GM12878 (cell line): ENCODE measurements around the gene STRA8. TPM values are rescaled to one million over a fixed set of nuclear protein-coding genes. Genes with fewer than 3 reads are reported as not detected.

Source experiments
- ATAC-seq: fragments of 200-7000 bp; cut with Tn5 transposase; 3 replicates; pipeline ENCODE4 v1.9.1; 2020; ENCODE audit warnings: mild to moderate bottlenecking, moderate library complexity
- BruUV-seq: library from RNA; stranded (reverse); fragments of 400-500 nt; replicated peaks from 2 replicates; lab custom pipeline; 2021; lab: Mats Ljungman, UMichigan
- CTCF ChIA-PET: fragments of 300-600 bp; sonication (Branson Sonifier 250); formaldehyde crosslinking; extraction: SDS; loops from one replicate; lab custom pipeline; 2021; ENCODE audit warnings: inconsistent platforms; lab: Yijun Ruan, JAX
- POLR2A ChIA-PET: fragments of 350-600 bp; formaldehyde crosslinking; extraction: SDS; loops from one replicate; lab custom pipeline; 2021; ENCODE audit warnings: inconsistent platforms; lab: Charles Lee
- RAD21 ChIA-PET: fragments of 300-600 bp; sonication (Branson Sonifier 250); formaldehyde crosslinking; loops from one replicate; lab custom pipeline; 2023; ENCODE audit warnings: antibody characterized with exemption; ENCODE audit not compliant: unreplicated experiment; lab: Charles Lee
- SMC1A ChIA-PET: fragments of 300-600 bp; sonication (Branson Sonifier 250); formaldehyde crosslinking; loops from one replicate; lab custom pipeline; 2023; ENCODE audit not compliant: unreplicated experiment, uncharacterized antibody; lab: Charles Lee
- DNase-seq: peaks from one replicate; pipeline ENCODE4 v3.0.0-alpha.2; 2011; ENCODE audit warnings: low read depth, low spot score
- FAIRE-seq: peaks from 3 replicates; lab custom pipeline; 2011; peaks lifted over from hg19 to GRCh38; lab: Jason Lieb, UNC
- H2AFZ ChIP-seq: 2 replicates; pipeline ENCODE4 v1.6.0; 2011; ENCODE audit warnings: low read depth, low read length, control low read depth; ENCODE audit not compliant: control insufficient read depth
- H3K27ac ChIP-seq: 2 replicates; pipeline ENCODE4 v1.5.1; 2011; ENCODE audit warnings: control low read depth; ENCODE audit not compliant: control insufficient read depth, insufficient read depth
- H3K27me3 ChIP-seq, 2 experiments: replicated peaks in 1 of 2; 2 replicates each; pipeline versions ENCODE4 v1.6.0 to v1.6.1; 2011; ENCODE audit warnings: low read length in 1 of 2; ENCODE audit not compliant: control insufficient read depth in 2 of 2, insufficient read depth in 2 of 2
- H3K36me3 ChIP-seq, 2 experiments: 2 replicates each; pipeline ENCODE4 v1.5.1; 2011; ENCODE audit warnings: low read length in 1 of 2; ENCODE audit not compliant: control insufficient read depth in 2 of 2, insufficient read depth in 2 of 2
- H3K4me1 ChIP-seq: 2 replicates; pipeline ENCODE4 v1.6.1; 2011; ENCODE audit warnings: mild to moderate bottlenecking, low read length, moderate library complexity, mixed read lengths; ENCODE audit not compliant: control insufficient read depth, insufficient read depth
- H3K4me2 ChIP-seq: 2 replicates; pipeline ENCODE4 v1.6.0; 2011; ENCODE audit warnings: control low read depth; ENCODE audit not compliant: control insufficient read depth, insufficient read depth
- H3K4me3 ChIP-seq: fragments of 200-600 bp; sonication (generic); 2 replicates; pipeline ENCODE4 v1.5.1; 2016
- H3K79me2 ChIP-seq: 2 replicates; pipeline ENCODE4 v1.6.0; 2011; ENCODE audit warnings: low read length; ENCODE audit not compliant: control insufficient read depth, insufficient read depth
- H3K9ac ChIP-seq: 2 replicates; pipeline ENCODE4 v1.8.0; 2011; ENCODE audit warnings: low read length, control low read depth, mixed read lengths; ENCODE audit not compliant: control insufficient read depth, insufficient read depth
- H3K9me3 ChIP-seq: replicated peaks from 3 replicates; pipeline ENCODE4 v1.5.1; 2011; ENCODE audit warnings: mild to moderate bottlenecking, low read length; ENCODE audit not compliant: control insufficient read depth, insufficient read depth
- H4K20me1 ChIP-seq: 2 replicates; pipeline ENCODE4 v1.6.0; 2011; ENCODE audit not compliant: control insufficient read depth, insufficient read depth
- BHLHE40 ChIP-seq, 2 experiments: fragments of 450-650 bp in 1 of 2; IDR thresholded peaks; 2 replicates each; pipeline ENCODE4 v1.6.1; 2011 to 2017; ENCODE audit warnings: low read depth in 2 of 2, borderline replicate concordance in 1 of 2, improper control_type of control experiment in 1 of 2, low read length in 1 of 2, mild to moderate bottlenecking in 1 of 2
- CEBPB ChIP-seq, 2 experiments: fragments of 150-350 bp in 1 of 2; IDR thresholded peaks; 2 replicates each; pipeline ENCODE4 v1.6.1; 2012 to 2014; ENCODE audit warnings: low read depth in 2 of 2, low read length in 2 of 2, borderline replicate concordance in 1 of 2, inconsistent platforms in 1 of 2
- CREM ChIP-seq: IDR thresholded peaks from 2 replicates; pipeline ENCODE4 v1.6.1; 2014; ENCODE audit warnings: antibody characterized with exemption, low read depth
- EP300 ChIP-seq, 2 experiments: fragments of 150-350 bp in 1 of 2; IDR thresholded peaks; 2 replicates each; pipeline ENCODE4 v1.6.1; 2011 to 2012; ENCODE audit warnings: low read depth in 2 of 2, low read length in 2 of 2, borderline replicate concordance in 1 of 2, improper control_type of control experiment in 1 of 2, inconsistent platforms in 1 of 2; ENCODE audit not compliant: control insufficient read depth in 1 of 2
- MEF2B ChIP-seq: fragments of 450-650 bp; IDR thresholded peaks from 2 replicates; pipeline ENCODE4 v1.6.1; 2018; ENCODE audit warnings: mild to moderate bottlenecking, moderate library complexity; ENCODE audit not compliant: partially characterized antibody, poor library complexity, severe bottlenecking
- MXI1 ChIP-seq: fragments of 150-350 bp; IDR thresholded peaks from 2 replicates; pipeline ENCODE4 v1.6.1; 2011; ENCODE audit warnings: low read depth, mild to moderate bottlenecking, inconsistent platforms, low read length, improper control_type of control experiment
- NFYB ChIP-seq: IDR thresholded peaks from 2 replicates; pipeline ENCODE4 v1.6.1; 2011; ENCODE audit warnings: low read depth, mild to moderate bottlenecking, low read length, improper control_type of control experiment, moderate library complexity; ENCODE audit not compliant: insufficient read depth
- RAD51 ChIP-seq: fragments of 450-650 bp; IDR thresholded peaks from 2 replicates; pipeline ENCODE4 v1.6.1; 2016; ENCODE audit warnings: moderate library complexity, mild to moderate bottlenecking, inconsistent platforms
- RUNX3 ChIP-seq: IDR thresholded peaks from 2 replicates; pipeline ENCODE4 v1.6.1; 2012; ENCODE audit warnings: low read length, inconsistent platforms
- TCF3 ChIP-seq: IDR thresholded peaks from 2 replicates; pipeline ENCODE4 v1.6.1; 2012; ENCODE audit warnings: low read depth, mild to moderate bottlenecking, low read length, borderline replicate concordance; ENCODE audit not compliant: insufficient read depth
- WGBS: methylation state at CpG from one replicate; pipeline ENCODE4 v1.1.6; 2016; ENCODE audit warnings: low lambda C conversion rate; ENCODE audit not compliant: insufficient replicate concordance, insufficient coverage; ENCODE audit errors: missing lambda C conversion rate; 5-methylcytosine and 5-hydroxymethylcytosine counted together
- in situ Hi-C: fragments of 300-500 bp; cut with MboI; formaldehyde crosslinking; loops from 9 replicates; pipeline ENCODE4 v1.14.3; 2018; ENCODE audit warnings: mixed read lengths
- intact Hi-C: fragments of 100-400 bp; cut with micrococcal nuclease; formaldehyde crosslinking; loops from one replicate; pipeline ENCODE4 v1.14.2; 2022; ENCODE audit not compliant: unreplicated experiment
- polyA plus RNA-seq, 11 experiments: library from polyadenylated mRNA; depleted of rRNA in 4 of 11; unstranded in 6 of 11; stranded (reverse) in 5 of 11; fragments of >200 nt; fragmentation: Nextera tagmentation in 4 of 11; fragmentation: Illumina TruSeq in 1 of 11; extraction: Ambion mirVana in 4 of 11; extraction: Trizol in 1 of 11; gene quantifications; 1 replicate in 1 of 11; 2 replicates in 10 of 11; pipeline versions ENCODE4 v1.2.1 to v1.2.3, GENCODE V29; 2011 to 2016; ENCODE audit warnings: inconsistent platforms in 2 of 11, missing spikeins in 2 of 11, low read depth in 1 of 11
- total RNA-seq, 4 experiments: library from RNA; depleted of rRNA in 3 of 4; stranded (reverse); fragments of >200 nt in 3 of 4; fragmentation: Illumina TruSeq in 1 of 4; extraction: Trizol in 1 of 4; gene quantifications; 2 replicates each; pipeline versions ENCODE4 v1.2.1 to v1.2.3, GENCODE V29; 2013 to 2021
- TF ChIP-seq, protein P1 (sequence below): IDR thresholded peaks from 2 replicates; pipeline ENCODE4 v1.6.1; 2011; ENCODE audit warnings: mild to moderate bottlenecking, low read depth, low read length, moderate library complexity; ENCODE audit not compliant: insufficient replicate concordance
- TF ChIP-seq, protein P2 (sequence below): fragments of 450-650 bp; IDR thresholded peaks from 2 replicates; pipeline ENCODE4 v1.6.1; 2016; ENCODE audit warnings: mild to moderate bottlenecking

The STRA8 gene
- total and polyA plus RNA-seq, 10 of the 15 experiments (the other 5 are each of a cell fraction or from before 2014, with no cell fraction given) = 0.15 TPM; not detected in 9

DNA sequence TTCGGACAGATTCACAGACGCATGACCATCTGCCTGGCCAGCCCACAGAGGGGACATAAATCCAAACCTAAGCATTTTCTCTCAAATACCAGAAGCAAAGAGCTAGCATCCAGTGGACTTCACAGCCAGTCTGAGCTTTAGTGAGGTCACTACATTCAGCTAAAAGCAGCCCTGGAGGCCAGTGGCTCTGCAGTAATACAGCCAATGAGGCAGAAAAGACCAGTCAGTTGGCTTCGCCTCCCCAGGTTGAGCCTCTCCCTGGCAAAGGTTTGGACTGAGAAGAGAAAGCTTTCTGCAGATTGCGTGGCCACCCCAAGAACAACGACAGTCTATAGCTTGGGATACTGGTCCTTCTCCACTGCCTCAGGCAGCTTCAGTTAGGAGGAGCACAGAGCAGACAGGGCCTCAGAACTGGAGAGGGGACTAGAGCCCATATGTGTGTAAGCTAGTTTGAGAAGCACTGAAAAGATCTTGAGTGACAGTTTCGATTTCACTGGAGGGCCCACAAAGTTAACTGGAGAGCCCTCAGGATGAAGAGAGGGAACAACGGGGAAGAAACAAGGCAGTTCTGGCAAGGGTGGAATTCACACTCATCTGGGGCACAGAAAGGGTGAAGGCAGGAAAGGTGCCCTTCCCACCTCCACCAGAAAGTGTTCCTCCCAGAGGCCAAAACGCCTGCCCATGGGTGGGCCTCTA is 26.1 kb upstream of the STRA8 start (continued):
- TF ChIP-seq MXI1 (0 out of 2 replicates have a peak, but pooled peaks have one; percentile 22), MEF2B (no peak), CEBPB (IDR thresholded peaks at IDR 0.05; ENCODE audit: borderline replicate concordance in 1 of 2, low read depth in 2 of 2, low read length in 2 of 2) (no peak), CREM (no peak)
- TF ChIP-seq, all 136 proteins: peak for 12

DNA sequence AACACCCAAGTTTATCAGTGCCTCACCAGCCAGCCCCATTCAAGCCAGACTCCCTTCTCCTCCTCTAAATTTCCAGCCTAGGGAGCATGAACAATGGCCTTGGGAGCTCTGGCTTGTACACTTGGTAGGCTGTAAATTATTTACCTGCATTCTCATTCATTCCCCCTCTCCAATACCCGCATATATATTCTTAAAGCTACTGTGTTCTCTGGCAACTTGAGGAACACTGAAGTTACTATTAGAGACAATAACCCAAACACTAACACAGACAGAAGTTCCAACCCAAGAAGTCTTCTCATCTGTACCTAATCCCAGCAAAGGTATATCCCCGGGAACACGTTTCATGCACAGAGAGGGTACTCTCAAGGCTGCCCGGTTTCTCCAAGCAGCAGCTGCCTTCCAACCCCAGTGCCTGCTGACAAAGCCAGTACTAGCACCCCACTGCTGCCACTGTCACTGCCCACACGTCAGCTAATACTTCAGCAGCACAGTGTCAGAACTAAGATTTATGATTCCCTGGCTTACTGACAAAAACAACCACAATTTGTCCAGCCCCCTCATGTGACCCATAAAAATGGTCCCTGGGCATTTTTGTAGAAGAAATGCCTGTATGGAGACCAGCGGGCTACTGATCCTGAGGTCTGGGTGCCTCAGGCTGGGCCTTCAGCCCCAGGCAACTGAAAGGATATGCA is 25.4 kb upstream of the STRA8 start:
- Histone ChIP-seq H3K9me3 (no peaks in the 10 kb centered on the region), H3K9ac (peak overlapping the region; percentile 71), H3K4me3 (peak overlapping the region; percentile 99), H3K36me3 (peaks cover 3 to 19% of the 10 kb centered on the region in 2 experiments; a peak in 2 of 4 replicates), H2AFZ (peak overlapping the region; percentile 6), H3K4me2 (peak overlapping the region; percentile 99), H4K20me1 (no peaks in the 10 kb centered on the region), H3K79me2 (peaks cover 65% of the 10 kb centered on the region), H3K27ac (peak overlapping the region; percentile 92), H3K27me3 (no peaks in the 10 kb centered on the region), H3K4me1 (peaks cover 38% of the 10 kb centered on the region)
- ChIA-PET RAD21 (interaction anchor here (1.0 to 11.2 kb wide), 12 partner anchors 16 to 221 kb away, joined by 3 to 230 read pairs (median 9); partner anchors contain the start of genes AGBL3, CYREN and TMEM140), SMC1A (interaction anchor here (0.8 to 10.8 kb wide), 26 partner anchors 8 to 574 kb away, joined by 3 to 251 read pairs (median 4); partner anchors contain the start of genes AGBL3, CYREN and TMEM140), CTCF (interaction anchor here (0.7 to 10.4 kb wide), 11 partner anchors 9 to 767 kb away, joined by 3 to 109 read pairs (median 5); partner anchors contain the start of genes AGBL3, CYREN and TMEM140), POLR2A (interaction anchor here (0.6 to 10.8 kb wide), 14 partner anchors 10 to 221 kb away, joined by 3 to 299 read pairs (median 6); partner anchors contain the start of genes AGBL3, CYREN and TMEM140)
- DNase-seq = no peak
- no peak for FAIRE-seq
- intact Hi-C loops = no loop called here
- 89% methylated on average over 6 of the region's 6 CpGs for WGBS
- in situ Hi-C loops = no loop called here
- ATAC-seq = peak; percentile 19
- no TSS peak for BruUV-seq
- peak in 1 of 2 experiments; percentile 27; a peak in 1 of 4 replicates for TF ChIP-seq EP300 (IDR thresholded peaks at IDR 0.05; ENCODE audit: borderline replicate concordance in 1 of 2, control insufficient read depth in 1 of 2, low read depth in 2 of 2, low read length in 2 of 2)
- TF ChIP-seq BHLHE40 (IDR thresholded peaks at IDR 0.05; ENCODE audit: borderline replicate concordance in 1 of 2, low read depth in 2 of 2, low read length in 1 of 2) = peak; percentile 22 to 59; a peak in 3 of 4 replicates
- 0 out of 2 replicates have a peak, but pooled peaks have one; percentile 15 for TF ChIP-seq RUNX3
- TF ChIP-seq NFYB = no peak
- TF ChIP-seq, protein P1, sequence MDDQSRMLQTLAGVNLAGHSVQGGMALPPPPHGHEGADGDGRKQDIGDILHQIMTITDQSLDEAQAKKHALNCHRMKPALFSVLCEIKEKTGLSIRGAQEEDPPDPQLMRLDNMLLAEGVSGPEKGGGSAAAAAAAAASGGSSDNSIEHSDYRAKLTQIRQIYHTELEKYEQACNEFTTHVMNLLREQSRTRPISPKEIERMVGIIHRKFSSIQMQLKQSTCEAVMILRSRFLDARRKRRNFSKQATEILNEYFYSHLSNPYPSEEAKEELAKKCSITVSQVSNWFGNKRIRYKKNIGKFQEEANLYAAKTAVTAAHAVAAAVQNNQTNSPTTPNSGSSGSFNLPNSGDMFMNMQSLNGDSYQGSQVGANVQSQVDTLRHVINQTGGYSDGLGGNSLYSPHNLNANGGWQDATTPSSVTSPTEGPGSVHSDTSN = peak; percentile 78
- TF ChIP-seq, protein P2, sequence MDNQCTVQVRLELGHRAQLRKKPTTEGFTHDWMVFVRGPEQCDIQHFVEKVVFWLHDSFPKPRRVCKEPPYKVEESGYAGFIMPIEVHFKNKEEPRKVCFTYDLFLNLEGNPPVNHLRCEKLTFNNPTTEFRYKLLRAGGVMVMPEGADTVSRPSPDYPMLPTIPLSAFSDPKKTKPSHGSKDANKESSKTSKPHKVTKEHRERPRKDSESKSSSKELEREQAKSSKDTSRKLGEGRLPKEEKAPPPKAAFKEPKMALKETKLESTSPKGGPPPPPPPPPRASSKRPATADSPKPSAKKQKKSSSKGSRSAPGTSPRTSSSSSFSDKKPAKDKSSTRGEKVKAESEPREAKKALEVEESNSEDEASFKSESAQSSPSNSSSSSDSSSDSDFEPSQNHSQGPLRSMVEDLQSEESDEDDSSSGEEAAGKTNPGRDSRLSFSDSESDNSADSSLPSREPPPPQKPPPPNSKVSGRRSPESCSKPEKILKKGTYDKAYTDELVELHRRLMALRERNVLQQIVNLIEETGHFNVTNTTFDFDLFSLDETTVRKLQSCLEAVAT = 0 out of 2 replicates have a peak, but pooled peaks have one; percentile 44
- TF ChIP-seq TCF3 = no peak
- TF ChIP-seq RAD51 = peak; percentile 80
